ENCODE data around the gene ME1.
"Not testable (repeated sequence)": the region's sequence is repeated elsewhere in the genome, so short reads cannot be mapped to it uniquely, and the experiment has no call there.

Gene ME1

GRCh38 chr6:83462524-83462923 lies 31.7 kb upstream of the ME1 start:
- CTCF ChIA-PET: interaction anchor here (0.7 kb wide), 1 partner anchor 240 kb away, joined by 3 read pairs; no protein-coding TSS in a partner anchor
- POLR2A ChIA-PET: no interaction called here
- H3K4me3 ChIP-seq (ENCODE audit: low read depth, low read length): no peak overlapping the region
- DNase-seq (ENCODE audit: low read depth, low spot score): no peak
- TF ChIP-seq, protein P1, sequence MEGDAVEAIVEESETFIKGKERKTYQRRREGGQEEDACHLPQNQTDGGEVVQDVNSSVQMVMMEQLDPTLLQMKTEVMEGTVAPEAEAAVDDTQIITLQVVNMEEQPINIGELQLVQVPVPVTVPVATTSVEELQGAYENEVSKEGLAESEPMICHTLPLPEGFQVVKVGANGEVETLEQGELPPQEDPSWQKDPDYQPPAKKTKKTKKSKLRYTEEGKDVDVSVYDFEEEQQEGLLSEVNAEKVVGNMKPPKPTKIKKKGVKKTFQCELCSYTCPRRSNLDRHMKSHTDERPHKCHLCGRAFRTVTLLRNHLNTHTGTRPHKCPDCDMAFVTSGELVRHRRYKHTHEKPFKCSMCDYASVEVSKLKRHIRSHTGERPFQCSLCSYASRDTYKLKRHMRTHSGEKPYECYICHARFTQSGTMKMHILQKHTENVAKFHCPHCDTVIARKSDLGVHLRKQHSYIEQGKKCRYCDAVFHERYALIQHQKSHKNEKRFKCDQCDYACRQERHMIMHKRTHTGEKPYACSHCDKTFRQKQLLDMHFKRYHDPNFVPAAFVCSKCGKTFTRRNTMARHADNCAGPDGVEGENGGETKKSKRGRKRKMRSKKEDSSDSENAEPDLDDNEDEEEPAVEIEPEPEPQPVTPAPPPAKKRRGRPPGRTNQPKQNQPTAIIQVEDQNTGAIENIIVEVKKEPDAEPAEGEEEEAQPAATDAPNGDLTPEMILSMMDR (IDR thresholded peaks at IDR 0.05; ENCODE audit: insufficient read depth, low read length, missing control alignments): no peak

GRCh38 chr6:83461438-83461837 lies 30.6 kb upstream of the ME1 start:
- ChIA-PET POLR2A (no interaction called here), CTCF (no interaction called here)

DNA sequence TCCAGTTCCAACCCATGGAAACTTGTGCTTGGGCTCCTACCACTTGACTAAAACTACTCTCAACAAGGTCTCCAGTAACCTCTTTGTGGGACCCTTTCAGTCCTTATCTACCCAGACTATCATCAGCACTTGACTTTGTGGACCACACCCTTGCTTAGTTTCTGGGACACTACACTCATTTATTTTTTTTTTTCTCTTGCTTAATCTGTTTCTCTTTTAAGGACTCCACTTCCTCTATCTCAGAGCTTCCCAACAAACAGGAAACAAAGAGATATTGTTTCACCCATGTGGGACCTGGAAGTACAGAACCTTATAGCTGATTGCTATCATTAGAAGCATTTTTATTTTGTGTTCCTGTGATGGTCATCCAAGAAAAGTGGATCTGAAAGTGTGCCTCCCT lies 28.8 kb upstream of the ME1 start:
- ChIA-PET POLR2A (no interaction called here), CTCF (no interaction called here)

More at GRCh38 chr6:83461438-83461837, 30.6 kb upstream of the ME1 start:
- no peak for DNase-seq (ENCODE audit: low read depth, low spot score)
- no peak overlapping the region for H3K4me3 ChIP-seq (ENCODE audit: low read depth, low read length)
- TF ChIP-seq, protein P1 (IDR thresholded peaks at IDR 0.05; ENCODE audit: insufficient read depth, low read length, missing control alignments): no peak

DNA sequence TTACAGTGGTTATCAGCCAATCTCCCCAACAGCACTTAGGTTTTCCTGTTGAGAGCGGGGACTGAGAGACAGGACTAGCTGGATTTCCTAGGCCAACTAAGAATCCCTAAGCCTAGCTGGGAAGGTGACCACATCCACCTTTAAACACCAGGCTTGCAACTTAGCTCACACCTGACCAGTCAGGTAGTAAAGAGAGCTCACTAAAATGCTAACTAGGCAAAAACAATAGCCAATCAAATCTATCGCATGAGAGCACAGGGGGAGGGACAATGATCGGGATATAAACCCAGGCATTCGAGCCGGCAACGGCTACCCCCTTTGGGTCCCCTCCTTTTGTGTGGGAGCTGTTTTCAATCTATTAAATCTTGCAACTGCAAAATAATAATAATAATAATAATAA lies 19.2 kb upstream of the ME1 start:
- DNase-seq (ENCODE audit: low read depth, low spot score); H3K4me3 ChIP-seq (ENCODE audit: low read depth, low read length); CTCF ChIA-PET: not testable (repeated sequence)
- POLR2A ChIA-PET: interaction anchor here (0.6 kb wide), 1 partner anchor 1963 kb away, joined by 3 read pairs; no protein-coding TSS in a partner anchor

More for the DNA sequence above, 28.8 kb upstream of the ME1 start:
- DNase-seq (ENCODE audit: low read depth, low spot score): no peak
- TF ChIP-seq, protein P1 (IDR thresholded peaks at IDR 0.05; ENCODE audit: insufficient read depth, low read length, missing control alignments): no peak
- H3K4me3 ChIP-seq (ENCODE audit: low read depth, low read length): no peak overlapping the region

GRCh38 chr6:83444086-83444699 lies 13.3 kb upstream of the ME1 start:
- POLR2A ChIA-PET; DNase-seq (ENCODE audit: low read depth, low spot score); H3K4me3 ChIP-seq (ENCODE audit: low read depth, low read length): not testable (repeated sequence)
- CTCF ChIA-PET: interaction anchor here (1.4 kb wide), 1 partner anchor 222 kb away, joined by 3 read pairs; no protein-coding TSS in a partner anchor

DNA sequence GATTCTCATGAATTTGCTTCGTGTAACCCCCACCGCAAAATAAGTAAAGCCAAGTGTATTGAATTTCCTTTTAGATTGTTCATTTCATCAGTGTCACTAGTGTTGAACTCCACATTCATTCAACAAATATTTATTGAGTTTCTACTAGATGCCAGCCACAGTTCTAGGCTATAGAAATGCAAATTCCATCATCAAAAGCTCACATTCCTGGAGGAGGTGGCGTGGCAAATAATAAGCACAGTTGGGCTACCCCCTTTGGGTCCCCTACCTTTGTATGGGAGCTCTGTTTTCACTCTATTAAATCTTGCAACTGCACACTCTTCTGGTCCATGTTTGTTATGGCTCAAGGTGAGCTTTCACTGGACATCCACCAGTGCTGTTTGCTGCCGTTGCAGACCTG lies 12.7 kb upstream of the ME1 start:
- DNase-seq (ENCODE audit: low read depth, low spot score): no peak
- H3K4me3 ChIP-seq (ENCODE audit: low read depth, low read length): no peak overlapping the region
- POLR2A ChIA-PET: no interaction called here
- CTCF ChIA-PET: interaction anchor here (1.4 kb wide), 1 partner anchor 221 kb away, joined by 3 read pairs; no protein-coding TSS in a partner anchor
- TF ChIP-seq, protein P1 (IDR thresholded peaks at IDR 0.05; ENCODE audit: insufficient read depth, low read length, missing control alignments): no peak

GRCh38 chr6:83442752-83443151 lies 11.9 kb upstream of the ME1 start:
- DNase-seq (ENCODE audit: low read depth, low spot score): no peak
- POLR2A ChIA-PET: no interaction called here
- TF ChIP-seq, protein P1 (IDR thresholded peaks at IDR 0.05; ENCODE audit: insufficient read depth, low read length, missing control alignments): no peak
- CTCF ChIA-PET: interaction anchor here (0.6 to 1.4 kb wide), 2 partner anchors 69 to 221 kb away, joined by 3 read pairs; partner anchors contain the start of gene PRSS35
- H3K4me3 ChIP-seq (ENCODE audit: low read depth, low read length): no peak overlapping the region

Measured in AG04449 (cell line).